ENCODE measurements around the gene TRIB2.

GRCh38 chr2:12722447-12723316 is 5.9 kb downstream of the TRIB2 start:
- TF ChIP-seq MYC (IDR thresholded peaks at IDR 0.05; ENCODE audit: low read depth, low read length) (no peak), CTCF (IDR thresholded peaks at IDR 0.05; ENCODE audit: low read depth, low read length) (no peak), POLR2A (IDR thresholded peaks at IDR 0.05; ENCODE audit: extremely low read depth, insufficient read length) (no peak), MAX (IDR thresholded peaks at IDR 0.05; ENCODE audit: low read depth, low read length) (no peak)
